ENCODE results near the gene EGFLAM. TPM values are rescaled to one million over a fixed set of nuclear protein-coding genes. Genes with fewer than 3 reads are reported as not detected.

Gene EGFLAM
- total and polyA plus RNA-seq, 9 of the 15 experiments (the other 6 are each of a cell fraction or from before 2014, with no cell fraction given): 0.09 to 2.5 (median 1.0) TPM

- TF ChIP-seq HMGXB4 (CRISPR knock-in tag; IDR thresholded peaks at IDR 0.05): no peak
- TF ChIP-seq HBP1 (CRISPR knock-in tag; IDR thresholded peaks at IDR 0.05): no peak
- no peak for TF ChIP-seq CREBBP (IDR thresholded peaks at IDR 0.05; ENCODE audit: low read depth, low read length)
- no peak for TF ChIP-seq ZBED1 (IDR thresholded peaks at IDR 0.05)
- TF ChIP-seq TCF3 (CRISPR knock-in tag; IDR thresholded peaks at IDR 0.05): no peak
- no peak for TF ChIP-seq GTF3C2 (IDR thresholded peaks at IDR 0.05; ENCODE audit: borderline replicate concordance, extremely low read depth, insufficient read length)
- no peak for TF ChIP-seq CHCHD3 (CRISPR knock-in tag; IDR thresholded peaks at IDR 0.05)
- TF ChIP-seq ZKSCAN1 (IDR thresholded peaks at IDR 0.05; ENCODE audit: low read depth, low read length): no peak
These were observed 379 bp upstream of the EGFLAM start (continued) for GRCh38 chr5:38258042-38258318.

Measured in K562 (cell line).